Endothelial cell of umbilical vein (primary cell): ENCODE measurements around the gene HIP1. TPM values are rescaled to one million over a fixed set of nuclear protein-coding genes. Genes with fewer than 3 reads are reported as not detected.
A peak's percentile ranks its signal among the peaks of the same experiment; 100 is the strongest.

ENCODE experiments used
- BruUV-seq: library from RNA; stranded (reverse); fragments of 400-500 nt; replicated peaks from 2 replicates; lab custom pipeline; 2021; lab: Mats Ljungman, UMichigan
- CTCF ChIA-PET: fragments of 300-600, 350-600 bp; sonication (Branson Sonifier 250); formaldehyde crosslinking; loops from one replicate; lab custom pipeline; 2021; ENCODE audit warnings: antibody characterized with exemption, inconsistent platforms; lab: Charles Lee
- POLR2A ChIA-PET: fragments of 300-600, 350-600 bp; sonication (Branson Sonifier 250); formaldehyde crosslinking; loops from one replicate; lab custom pipeline; 2021; ENCODE audit warnings: antibody characterized with exemption, inconsistent platforms; lab: Charles Lee
- DNase-seq: peaks from one replicate; pipeline ENCODE4 v3.0.0-alpha.2; 2011; ENCODE audit warnings: low read depth, low spot score
- FAIRE-seq: peaks from 2 replicates; lab custom pipeline; 2011; peaks lifted over from hg19 to GRCh38; lab: Jason Lieb, UNC
- H2AFZ ChIP-seq: 2 replicates; pipeline ENCODE4 v1.6.0; 2012; ENCODE audit warnings: low read depth, low read length, control low read depth, inconsistent platforms
- H3K27ac ChIP-seq: 2 replicates; pipeline ENCODE4 v1.5.1; 2011; ENCODE audit warnings: low read depth, mild to moderate bottlenecking, control low read depth, low read length, moderate library complexity; ENCODE audit not compliant: insufficient read depth
- H3K27me3 ChIP-seq, 2 experiments: 2 replicates each; pipeline versions ENCODE4 v1.6.0 to v1.6.1; 2011; ENCODE audit warnings: low read length in 2 of 2, mixed read lengths in 1 of 2; ENCODE audit not compliant: control insufficient read depth in 2 of 2, insufficient read depth in 2 of 2
- H3K36me3 ChIP-seq, 2 experiments: 2 replicates in 1 of 2; 3 replicates in 1 of 2; pipeline ENCODE4 v1.5.1; 2011; ENCODE audit warnings: low read length in 2 of 2, mild to moderate bottlenecking in 1 of 2, moderate library complexity in 1 of 2; ENCODE audit not compliant: control insufficient read depth in 2 of 2, insufficient read depth in 2 of 2; ENCODE audit errors: extremely low read depth in 1 of 2
- H3K4me1 ChIP-seq: 3 replicates; pipeline ENCODE4 v1.5.1; 2011; ENCODE audit warnings: mild to moderate bottlenecking, low read length; ENCODE audit not compliant: control insufficient read depth, insufficient read depth; ENCODE audit errors: extremely low read depth
- H3K4me2 ChIP-seq: 2 replicates; pipeline ENCODE4 v1.6.1; 2011; ENCODE audit warnings: low read length, control low read depth, mixed read lengths; ENCODE audit not compliant: insufficient read depth
- H3K4me3 ChIP-seq, 3 experiments: fragments of 200-600 bp in 1 of 3; sonication (generic), shearing (Covaris generic) in 1 of 3; replicated peaks in 1 of 3; 2 replicates each; pipeline ENCODE4 v1.5.1; 2011 to 2016; ENCODE audit warnings: control low read depth in 3 of 3, low read length in 3 of 3, mild to moderate bottlenecking in 2 of 3, inconsistent platforms in 1 of 3, low read depth in 1 of 3, moderate library complexity in 1 of 3; ENCODE audit not compliant: insufficient read depth in 1 of 3
- H3K79me2 ChIP-seq: 2 replicates; pipeline ENCODE4 v1.6.0; 2012; ENCODE audit warnings: low read length, inconsistent platforms; ENCODE audit not compliant: control insufficient read depth, insufficient read depth
- H3K9ac ChIP-seq: replicated peaks from 2 replicates; pipeline ENCODE3; 2011; ENCODE audit warnings: low read length, control low read depth; ENCODE audit not compliant: insufficient read depth; ENCODE audit errors: extremely low read depth
- H3K9me1 ChIP-seq: replicated peaks from 3 replicates; pipeline ENCODE4 v1.6.0; 2011; ENCODE audit warnings: mild to moderate bottlenecking, low read length; ENCODE audit not compliant: control insufficient read depth, insufficient read depth; ENCODE audit errors: extremely low read depth
- H3K9me3 ChIP-seq: replicated peaks from 2 replicates; pipeline ENCODE4 v1.5.1; 2012; ENCODE audit warnings: low read length, inconsistent platforms; ENCODE audit not compliant: control insufficient read depth, insufficient read depth
- H4K20me1 ChIP-seq: replicated peaks from 2 replicates; pipeline ENCODE3; 2011; ENCODE audit warnings: mild to moderate bottlenecking, low read length; ENCODE audit not compliant: control insufficient read depth, insufficient read depth; ENCODE audit errors: extremely low read depth
- CTCF ChIP-seq, 2 donors: IDR thresholded peaks; 1 replicate in 1 of 2; 2 replicates in 1 of 2; pipeline ENCODE4 v1.5.1; 2011; ENCODE audit warnings: low read length in 2 of 2, mild to moderate bottlenecking in 2 of 2, moderate library complexity in 2 of 2, control low read depth in 1 of 2, inconsistent platforms in 1 of 2, low read depth in 1 of 2; ENCODE audit not compliant: insufficient read depth in 1 of 2; ENCODE audit errors: extremely low read depth in 1 of 2
- EZH2 ChIP-seq: IDR thresholded peaks from 2 replicates; pipeline ENCODE4 v1.6.1; 2012; ENCODE audit warnings: borderline replicate concordance, low read depth, mild to moderate bottlenecking, moderate library complexity, low read length, inconsistent platforms; ENCODE audit not compliant: severe bottlenecking
- FOS ChIP-seq: IDR thresholded peaks from 2 replicates; pipeline ENCODE4 v1.6.1; 2011; ENCODE audit warnings: mild to moderate bottlenecking, low read length, moderate library complexity, borderline replicate concordance; ENCODE audit not compliant: insufficient read depth
- GATA2 ChIP-seq: IDR thresholded peaks from 2 replicates; pipeline ENCODE4 v1.7.0; 2011; ENCODE audit warnings: low read depth, mild to moderate bottlenecking, moderate library complexity, mixed read lengths, low read length; ENCODE audit not compliant: insufficient read length, insufficient read depth
- JUN ChIP-seq: IDR thresholded peaks from 2 replicates; pipeline ENCODE4 v1.6.1; 2011; ENCODE audit warnings: borderline replicate concordance, low read depth; ENCODE audit not compliant: insufficient read length, insufficient read depth
- MAX ChIP-seq: IDR thresholded peaks from 2 replicates; pipeline ENCODE4 v1.6.1; 2011; ENCODE audit not compliant: insufficient read depth, insufficient read length
- MYC ChIP-seq: IDR thresholded peaks from one replicate; pipeline ENCODE4 v1.6.1; 2011; ENCODE audit warnings: mild to moderate bottlenecking, low read depth, low read length
- POLR2A ChIP-seq: IDR thresholded peaks from 2 replicates; pipeline ENCODE4 v1.6.1; 2012; ENCODE audit warnings: low read depth, mild to moderate bottlenecking, control low read depth, low read length
- POLR2AphosphoS5 ChIP-seq: IDR thresholded peaks from 2 replicates; pipeline ENCODE4 v1.6.1; 2012; ENCODE audit warnings: low read depth, mild to moderate bottlenecking, control low read depth, low read length, moderate library complexity; ENCODE audit not compliant: insufficient read depth
- dilution Hi-C: fragments of 300-500 bp; cut with MboI; formaldehyde crosslinking; loops from one replicate; pipeline ENCODE4 v1.15.0; 2019; ENCODE audit warnings: low sequenced_read_pairs; ENCODE audit not compliant: extremely low pct_ligation_motif_present
- intact Hi-C: fragments of 100-400 bp; cut with micrococcal nuclease; formaldehyde crosslinking; loops from one replicate; pipeline ENCODE4 v1.10.0; 2022
- polyA plus RNA-seq, 4 experiments: library from polyadenylated mRNA; depleted of rRNA in 3 of 4; stranded (reverse) in 3 of 4; unstranded in 1 of 4; fragments of >200 nt; gene quantifications; 2 replicates each; pipeline versions ENCODE4 v1.2.1 to v1.2.3, GENCODE V29; 2011 to 2012; ENCODE audit warnings: missing spikeins in 1 of 4
- total RNA-seq: library from RNA; stranded (reverse); gene quantifications from 2 replicates; pipeline ENCODE4 v1.2.3, GENCODE V29; 2021

Gene HIP1
- total and polyA plus RNA-seq, 2 donors (not counting 3 experiments of a cell fraction or from before 2014, with no cell fraction given), result 23.7 to 47.6 TPM

- dilution Hi-C loops (no loop called here), intact Hi-C loops (no loop called here)
- ChIA-PET POLR2A (no interaction called here), CTCF (interaction anchor here (0.9 to 1.7 kb wide), 4 partner anchors 14 to 130 kb away, joined by 3 read pairs; no protein-coding TSS in a partner anchor)
- Histone ChIP-seq H3K27me3 (no peaks in the 10 kb centered on the region), H3K9ac (no peak overlapping the region), H2AFZ (peak overlapping the region; percentile 20), H3K4me3 (no peak overlapping the region), H3K9me1 (no peaks in the 10 kb centered on the region), H3K36me3 (no peaks in the 10 kb centered on the region), H3K27ac (no peak overlapping the region), H3K9me3 (no peaks in the 10 kb centered on the region), H4K20me1 (no peaks in the 10 kb centered on the region), H3K79me2 (no peaks in the 10 kb centered on the region), H3K4me1 (no peaks in the 10 kb centered on the region), H3K4me2 (no peak overlapping the region)
- BruUV-seq, result no TSS peak
- TF ChIP-seq CTCF (IDR thresholded peaks at IDR 0.05; ENCODE audit: extremely low read depth in 1 of 2, insufficient read depth in 1 of 2, low read depth in 1 of 2, low read length in 2 of 2), result no peak
- TF ChIP-seq MAX, result no peak
- no peak for TF ChIP-seq POLR2AphosphoS5
- TF ChIP-seq POLR2A, result no peak
- no peak for TF ChIP-seq EZH2
- TF ChIP-seq GATA2, result no peak
- no peak for TF ChIP-seq MYC
- no peak for TF ChIP-seq FOS
- no peak for TF ChIP-seq JUN
- DNase-seq (peak; percentile 70), FAIRE-seq (peak; percentile 62)
Measured at GRCh38 chr7:75716992-75717626, 21.6 kb downstream of the HIP1 start.
